Testis (tissue), 2 donors: ENCODE results near the gene YY1.

Source experiments
- CTCF ChIP-seq, 3 experiments: fragments of 450-650 bp in 2 of 3; fragments of 200-600 bp in 1 of 3; sonication (generic) in 1 of 3; IDR thresholded peaks; one replicate each; pipeline ENCODE4 v1.5.1; 2016 to 2019; ENCODE audit warnings: antibody characterized with exemption in 3 of 3, mild to moderate bottlenecking in 2 of 3, moderate library complexity in 1 of 3
- POLR2A ChIP-seq: fragments of 450-650 bp; IDR thresholded peaks from one replicate; pipeline ENCODE4 v1.6.1; 2017; ENCODE audit warnings: antibody characterized with exemption, mild to moderate bottlenecking, moderate library complexity

DNA sequence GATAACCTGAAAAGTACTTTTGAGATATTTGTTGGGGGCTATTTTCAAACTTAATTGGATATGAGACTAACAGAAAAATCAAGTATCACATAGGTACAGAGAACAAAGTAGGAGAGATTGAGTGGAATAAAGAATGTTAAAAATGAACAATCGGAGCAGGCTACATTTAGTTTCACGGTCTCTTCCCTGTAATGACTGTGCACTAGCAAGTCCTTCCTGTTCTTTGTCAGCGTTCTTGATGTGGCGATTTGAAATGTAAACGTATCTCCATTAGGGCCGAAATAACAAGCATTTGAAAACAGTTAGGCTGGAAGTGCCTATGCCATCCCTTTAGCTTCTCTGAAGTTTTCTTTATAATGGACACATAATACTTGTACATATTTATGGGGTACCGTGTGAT lies 36.3 kb downstream of the YY1 start:
- TF ChIP-seq CTCF (IDR thresholded peaks at IDR 0.05) (no peak), POLR2A (no peak)
